22Rv1 (cell line): ENCODE data around the gene KAT8.
"Not testable (repeated sequence)": the region's sequence is repeated elsewhere in the genome, so short reads cannot be mapped to it uniquely, and the experiment has no call there.

Experiments
- ZFX ChIP-seq: fragments of 450-650 bp; IDR thresholded peaks from 2 replicates; pipeline ENCODE4 v1.6.1; 2017; ENCODE audit warnings: antibody characterized with exemption, borderline replicate concordance
- TF ChIP-seq, protein P1 (sequence below): fragments of 450-650 bp; IDR thresholded peaks from 2 replicates; pipeline ENCODE4 v1.5.1; 2017; ENCODE audit warnings: mild to moderate bottlenecking

DNA sequence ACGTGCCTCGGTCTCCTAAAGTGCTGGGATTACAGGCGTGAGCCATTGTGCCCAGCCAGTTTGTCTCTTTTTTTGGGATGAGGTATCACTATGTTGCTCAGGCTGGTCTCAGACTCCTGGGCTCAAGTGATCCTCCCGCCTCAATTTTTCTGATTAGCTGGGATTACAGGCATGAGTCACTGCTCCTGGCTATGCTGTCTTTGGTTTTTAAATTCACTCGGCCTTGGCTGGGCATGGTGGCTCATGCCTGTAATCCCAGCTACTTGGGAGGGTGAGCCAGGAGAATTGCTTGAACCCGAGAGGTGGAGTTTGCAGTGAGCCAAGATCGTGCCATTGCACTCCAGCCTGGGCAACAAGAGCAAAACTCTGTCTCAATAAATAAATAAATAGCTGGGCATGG, 27.0 kb downstream of the KAT8 start:
- TF ChIP-seq, protein P1, sequence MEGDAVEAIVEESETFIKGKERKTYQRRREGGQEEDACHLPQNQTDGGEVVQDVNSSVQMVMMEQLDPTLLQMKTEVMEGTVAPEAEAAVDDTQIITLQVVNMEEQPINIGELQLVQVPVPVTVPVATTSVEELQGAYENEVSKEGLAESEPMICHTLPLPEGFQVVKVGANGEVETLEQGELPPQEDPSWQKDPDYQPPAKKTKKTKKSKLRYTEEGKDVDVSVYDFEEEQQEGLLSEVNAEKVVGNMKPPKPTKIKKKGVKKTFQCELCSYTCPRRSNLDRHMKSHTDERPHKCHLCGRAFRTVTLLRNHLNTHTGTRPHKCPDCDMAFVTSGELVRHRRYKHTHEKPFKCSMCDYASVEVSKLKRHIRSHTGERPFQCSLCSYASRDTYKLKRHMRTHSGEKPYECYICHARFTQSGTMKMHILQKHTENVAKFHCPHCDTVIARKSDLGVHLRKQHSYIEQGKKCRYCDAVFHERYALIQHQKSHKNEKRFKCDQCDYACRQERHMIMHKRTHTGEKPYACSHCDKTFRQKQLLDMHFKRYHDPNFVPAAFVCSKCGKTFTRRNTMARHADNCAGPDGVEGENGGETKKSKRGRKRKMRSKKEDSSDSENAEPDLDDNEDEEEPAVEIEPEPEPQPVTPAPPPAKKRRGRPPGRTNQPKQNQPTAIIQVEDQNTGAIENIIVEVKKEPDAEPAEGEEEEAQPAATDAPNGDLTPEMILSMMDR, result not testable (repeated sequence)
- TF ChIP-seq ZFX, result not testable (repeated sequence)
